ENCODE data around the gene SUB1. TPM values are rescaled to one million over a fixed set of nuclear protein-coding genes. Genes with fewer than 3 reads are reported as not detected.

Gene SUB1
- total and polyA plus RNA-seq, 2 donors (not counting 3 experiments of a cell fraction or from before 2014, with no cell fraction given) = 60.1 to 252 TPM

DNA sequence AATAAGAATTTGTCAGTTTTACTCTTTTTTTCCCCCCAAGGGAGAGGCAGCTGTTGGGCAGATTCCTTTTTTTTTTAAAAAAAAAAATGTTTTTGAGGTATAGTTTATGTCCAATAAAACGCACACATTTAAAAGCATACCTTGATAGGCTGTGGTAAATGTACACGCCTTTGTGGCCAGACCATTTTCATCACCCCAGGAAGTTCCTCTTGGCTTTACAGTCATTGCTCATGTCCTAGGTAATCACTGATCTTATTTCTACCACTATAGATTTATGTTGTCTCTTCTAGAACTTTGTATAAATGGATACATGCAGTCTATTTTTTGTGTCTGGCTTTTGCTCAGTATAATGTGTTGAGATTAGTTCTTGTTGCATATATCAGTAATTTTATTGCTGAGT lies 9.8 kb downstream of the SUB1 start:
- Histone ChIP-seq H4K20me1 (replicated peaks; ENCODE audit: control insufficient read depth, extremely low read depth, insufficient read depth, low read length) (no peaks in the 10 kb centered on the region), H3K9me3 (replicated peaks; ENCODE audit: control insufficient read depth, insufficient read depth, low read length) (no peaks in the 10 kb centered on the region), H3K9me1 (replicated peaks; ENCODE audit: control insufficient read depth, extremely low read depth, insufficient read depth, low read length) (no peaks in the 10 kb centered on the region), H3K4me3 (replicated peaks in 1 of 3; ENCODE audit: insufficient read depth in 1 of 3, low read depth in 1 of 3, low read length in 3 of 3) (no peak overlapping the region), H3K27me3 (ENCODE audit: control insufficient read depth in 2 of 2, insufficient read depth in 2 of 2, low read length in 2 of 2) (no peaks in the 10 kb centered on the region), H3K79me2 (ENCODE audit: control insufficient read depth, insufficient read depth, low read length) (peaks cover 57% of the 10 kb centered on the region), H3K4me1 (ENCODE audit: control insufficient read depth, extremely low read depth, insufficient read depth, low read length) (peaks cover 40% of the 10 kb centered on the region), H3K27ac (ENCODE audit: insufficient read depth, low read depth, low read length) (no peak overlapping the region), H3K4me2 (ENCODE audit: insufficient read depth, low read length) (no peak overlapping the region), H3K9ac (replicated peaks; ENCODE audit: extremely low read depth, insufficient read depth, low read length) (no peak overlapping the region), H3K36me3 (ENCODE audit: control insufficient read depth in 2 of 2, extremely low read depth in 1 of 2, insufficient read depth in 2 of 2, low read length in 2 of 2) (peaks cover 10 to 19% of the 10 kb centered on the region in 2 experiments), H2AFZ (ENCODE audit: low read depth, low read length) (no peak overlapping the region)
- CTCF ChIA-PET = interaction anchor here (1.0 kb wide), 2 partner anchors 10 to 106 kb away, joined by 3 read pairs; partner anchors contain the start of gene SUB1
- TF ChIP-seq JUN (IDR thresholded peaks at IDR 0.05; ENCODE audit: borderline replicate concordance, insufficient read depth, insufficient read length, low read depth) (no peak), EZH2 (IDR thresholded peaks at IDR 0.05; ENCODE audit: borderline replicate concordance, low read depth, low read length, severe bottlenecking) (no peak), GATA2 (IDR thresholded peaks at IDR 0.05; ENCODE audit: insufficient read depth, insufficient read length, low read depth, low read length) (no peak), FOS (IDR thresholded peaks at IDR 0.05; ENCODE audit: borderline replicate concordance, insufficient read depth, low read length) (no peak), POLR2A (IDR thresholded peaks at IDR 0.05; ENCODE audit: low read depth, low read length) (no peak), MYC (IDR thresholded peaks at IDR 0.05; ENCODE audit: low read depth, low read length) (no peak), POLR2AphosphoS5 (IDR thresholded peaks at IDR 0.05; ENCODE audit: insufficient read depth, low read depth, low read length) (no peak)
- TF ChIP-seq, protein P1, sequence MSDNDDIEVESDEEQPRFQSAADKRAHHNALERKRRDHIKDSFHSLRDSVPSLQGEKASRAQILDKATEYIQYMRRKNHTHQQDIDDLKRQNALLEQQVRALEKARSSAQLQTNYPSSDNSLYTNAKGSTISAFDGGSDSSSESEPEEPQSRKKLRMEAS (IDR thresholded peaks at IDR 0.05; ENCODE audit: insufficient read depth, insufficient read length) = no peak
- TF ChIP-seq, protein P2, sequence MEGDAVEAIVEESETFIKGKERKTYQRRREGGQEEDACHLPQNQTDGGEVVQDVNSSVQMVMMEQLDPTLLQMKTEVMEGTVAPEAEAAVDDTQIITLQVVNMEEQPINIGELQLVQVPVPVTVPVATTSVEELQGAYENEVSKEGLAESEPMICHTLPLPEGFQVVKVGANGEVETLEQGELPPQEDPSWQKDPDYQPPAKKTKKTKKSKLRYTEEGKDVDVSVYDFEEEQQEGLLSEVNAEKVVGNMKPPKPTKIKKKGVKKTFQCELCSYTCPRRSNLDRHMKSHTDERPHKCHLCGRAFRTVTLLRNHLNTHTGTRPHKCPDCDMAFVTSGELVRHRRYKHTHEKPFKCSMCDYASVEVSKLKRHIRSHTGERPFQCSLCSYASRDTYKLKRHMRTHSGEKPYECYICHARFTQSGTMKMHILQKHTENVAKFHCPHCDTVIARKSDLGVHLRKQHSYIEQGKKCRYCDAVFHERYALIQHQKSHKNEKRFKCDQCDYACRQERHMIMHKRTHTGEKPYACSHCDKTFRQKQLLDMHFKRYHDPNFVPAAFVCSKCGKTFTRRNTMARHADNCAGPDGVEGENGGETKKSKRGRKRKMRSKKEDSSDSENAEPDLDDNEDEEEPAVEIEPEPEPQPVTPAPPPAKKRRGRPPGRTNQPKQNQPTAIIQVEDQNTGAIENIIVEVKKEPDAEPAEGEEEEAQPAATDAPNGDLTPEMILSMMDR (IDR thresholded peaks at IDR 0.05; ENCODE audit: extremely low read depth in 1 of 2, insufficient read depth in 1 of 2, low read depth in 1 of 2, low read length in 2 of 2) = no peak
- intact Hi-C loops (cut with micrococcal nuclease) (loop anchor here (5.0 kb wide), 2 partner anchors 777 to 847 kb away; partner anchors contain the start of gene TARS1), dilution Hi-C loops (cut with MboI; ENCODE audit: extremely low pct_ligation_motif_present, low sequenced_read_pairs) (no loop called here)
- FAIRE-seq = no peak
- POLR2A ChIA-PET = no interaction called here
- DNase-seq (ENCODE audit: low read depth, low spot score) = no peak
- BruUV-seq (replicated peaks) = no TSS peak
